Transverse colon (tissue), 4 donors: Measurements from ENCODE around the gene ATP2B1. TPM values are rescaled to one million over a fixed set of nuclear protein-coding genes. Genes with fewer than 3 reads are reported as not detected.

ENCODE experiments used
- DNase-seq: peaks from one replicate; pipeline ENCODE4 v3.0.0-alpha.2; 2019
- H3K27ac ChIP-seq, 4 donors: fragments of 200-600 bp; sonication (generic); 2 replicates each; pipeline ENCODE4 v1.5.1; 2016 to 2018; ENCODE audit warnings: inconsistent platforms in 4 of 4
- H3K27me3 ChIP-seq: fragments of 200-600 bp; sonication (generic); 2 replicates; pipeline ENCODE4 v1.5.1; 2017; ENCODE audit warnings: inconsistent platforms
- H3K36me3 ChIP-seq, 4 donors: fragments of 200-600 bp; sonication (generic); 2 replicates each; pipeline ENCODE4 v1.5.1; 2017 to 2019; ENCODE audit warnings: inconsistent platforms in 4 of 4
- H3K4me1 ChIP-seq, 4 donors: fragments of 200-600 bp; sonication (generic); 2 replicates each; pipeline ENCODE4 v1.5.1; 2017 to 2020; ENCODE audit warnings: inconsistent platforms in 4 of 4
- H3K4me3 ChIP-seq, 4 donors: fragments of 200-600 bp; sonication (generic); 1 replicate in 1 of 4; 2 replicates in 3 of 4; pipeline versions ENCODE4 v1.5.1 to v1.6.1; 2017 to 2019; ENCODE audit warnings: inconsistent platforms in 4 of 4
- H3K9me3 ChIP-seq, 2 donors: fragments of 200-600 bp; sonication (generic); 2 replicates each; pipeline ENCODE4 v1.5.1; 2017 to 2019; ENCODE audit warnings: inconsistent platforms in 2 of 2
- CTCF ChIP-seq, 5 experiments: fragments of 200-600 bp in 3 of 5; fragments of 450-650 bp in 2 of 5; sonication (generic) in 3 of 5; IDR thresholded peaks; 1 replicate in 2 of 5; 2 replicates in 3 of 5; pipeline ENCODE4 v1.5.1; 2016 to 2017; ENCODE audit warnings: antibody characterized with exemption in 5 of 5, inconsistent platforms in 3 of 5, mild to moderate bottlenecking in 2 of 5, moderate library complexity in 1 of 5
- EP300 ChIP-seq: sonication (generic); formaldehyde crosslinking; IDR thresholded peaks from one replicate; pipeline ENCODE4 v1.6.1; 2017; ENCODE audit warnings: antibody characterized with exemption, low read depth
- POLR2A ChIP-seq: fragments of 450-650 bp; IDR thresholded peaks from one replicate; pipeline ENCODE4 v1.6.1; 2016; ENCODE audit warnings: antibody characterized with exemption, mild to moderate bottlenecking, moderate library complexity
- POLR2AphosphoS5 ChIP-seq, 3 donors: sonication (generic); formaldehyde crosslinking; IDR thresholded peaks; one replicate each; pipeline ENCODE4 v1.6.1; 2016; ENCODE audit warnings: antibody characterized with exemption in 3 of 3
- whole genome bisulfite sequencing, 2 donors: methylation state at CpG; one replicate each; pipeline ENCODE4 v1.1.5; 2018; ENCODE audit warnings: low coverage in 1 of 2; 5-methylcytosine and 5-hydroxymethylcytosine counted together
- in situ Hi-C, 4 donors: fragments of 200-750 bp; cut with MboI; loops; one replicate each; pipeline versions ENCODE4 v1.15.0 to v1.15.1; 2017; ENCODE audit warnings: low sequenced_read_pairs in 3 of 4, low pct_ligation_motif_present in 1 of 4, low pct_unique_long_range_greater_than_20kb in 1 of 4
- intact Hi-C: fragments of 100-400 bp; cut with DNase I; formaldehyde crosslinking; loops from one replicate; pipeline ENCODE4 v1.15.1; 2023; ENCODE audit warnings: low total_unique reads
- total RNA-seq, 4 donors: library from RNA; depleted of rRNA; stranded (reverse); fragments of >200 nt; gene quantifications; one replicate each; pipeline ENCODE4 v1.1.0, GENCODE V29; 2016

The ATP2B1 gene
- total RNA-seq, 4 donors from 2014 or later = 52.7 to 235 (median 104) TPM

- peaks cover 6 to 11% of the 10 kb centered on the region in 2 donors for H3K9me3 ChIP-seq
- no peaks in the 10 kb centered on the region for H3K4me1 ChIP-seq
- no peak overlapping the region for H3K27ac ChIP-seq
- intact Hi-C loops (no loop called here), in situ Hi-C loops (no loop called here)
- no peak for TF ChIP-seq POLR2A
- TF ChIP-seq EP300 = no peak
- TF ChIP-seq CTCF (IDR thresholded peaks at IDR 0.05) = no peak
- 63 to 71% methylated on average over 2 of the region's 2 CpGs for WGBS, 2 donors
- H3K4me3 ChIP-seq = no peak overlapping the region
- DNase-seq = no peak
- no peaks in the 10 kb centered on the region for H3K36me3 ChIP-seq
- H3K27me3 ChIP-seq = no peaks in the 10 kb centered on the region
Observed at GRCh38 chr12:89745286-89745685, 36.6 kb upstream of the ATP2B1 start.

- TF ChIP-seq POLR2AphosphoS5 (IDR thresholded peaks at IDR 0.05) (no peak), POLR2A (no peak), EP300 (no peak), CTCF (IDR thresholded peaks at IDR 0.05) (no peak)
- no peaks in the 10 kb centered on the region for H3K4me1 ChIP-seq
- no peak overlapping the region for H3K27ac ChIP-seq
- in situ Hi-C loops (no loop called here), intact Hi-C loops (no loop called here)
- 73 to 79% methylated on average over 2 of the region's 2 CpGs for WGBS, 2 donors
- H3K9me3 ChIP-seq = peaks cover 11 to 18% of the 10 kb centered on the region in 2 donors
- no peaks in the 10 kb centered on the region for H3K27me3 ChIP-seq
- no peak overlapping the region for H3K4me3 ChIP-seq
- no peak for DNase-seq
- H3K36me3 ChIP-seq = no peaks in the 10 kb centered on the region
Observed at GRCh38 chr12:89742337-89743022, 33.8 kb upstream of the ATP2B1 start.

- 98 to 100% methylated on average over 2 of the region's 2 CpGs for WGBS, 2 donors
- no peak overlapping the region for H3K27ac ChIP-seq
- H3K4me1 ChIP-seq = no peaks in the 10 kb centered on the region
- intact Hi-C loops = no loop called here
- no peak for DNase-seq
- in situ Hi-C loops = no loop called here
- TF ChIP-seq POLR2A = no peak
- no peak for TF ChIP-seq EP300
- TF ChIP-seq CTCF (IDR thresholded peaks at IDR 0.05) = no peak
- no peak for TF ChIP-seq POLR2AphosphoS5 (IDR thresholded peaks at IDR 0.05)
- H3K4me3 ChIP-seq = no peak overlapping the region
- H3K27me3 ChIP-seq = no peaks in the 10 kb centered on the region
- peaks cover 11 to 18% of the 10 kb centered on the region in 2 donors for H3K9me3 ChIP-seq
- H3K36me3 ChIP-seq = no peaks in the 10 kb centered on the region
Observed at GRCh38 chr12:89740943-89741342, 32.3 kb upstream of the ATP2B1 start.

GRCh38 chr12:89736995-89737394 lies 28.4 kb upstream of the ATP2B1 start:
- intact Hi-C loops = no loop called here
- H3K36me3 ChIP-seq = no peaks in the 10 kb centered on the region
- 80 to 100% methylated on average over 1 of the region's 1 CpG for WGBS, 2 donors
- H3K9me3 ChIP-seq = peaks cover 11 to 18% of the 10 kb centered on the region in 2 donors
- no peak for DNase-seq
- no peaks in the 10 kb centered on the region for H3K27me3 ChIP-seq
- H3K27ac ChIP-seq = no peak overlapping the region
- in situ Hi-C loops = no loop called here
- H3K4me3 ChIP-seq = no peak overlapping the region
- no peak for TF ChIP-seq CTCF (IDR thresholded peaks at IDR 0.05)
- peaks cover 0 to 8% (median 3%) of the 10 kb centered on the region in 4 donors for H3K4me1 ChIP-seq
